B cell (primary cell): ENCODE measurements around the gene ZNF705A. TPM values are rescaled to one million over a fixed set of nuclear protein-coding genes. Genes with fewer than 3 reads are reported as not detected.

ENCODE experiments used
- polyA plus RNA-seq: library from polyadenylated mRNA; depleted of rRNA; stranded (reverse); fragments of >200 nt; gene quantifications from 2 replicates; pipeline ENCODE4 v1.2.3, GENCODE V29; 2012
- total RNA-seq, 2 donors: library from RNA; stranded (reverse); fragments of 120-200 nt in 1 of 2; gene quantifications; 1 replicate in 1 of 2; 2 replicates in 1 of 2; pipeline versions ENCODE4 v1.2.3 to v1.2.4, GENCODE V29; 2013 to 2022

The ZNF705A gene
- total and polyA plus RNA-seq, 2 donors (not counting 1 experiment from before 2014, with no cell fraction given) = not detected

Other genes with a start within 250 kb of the ZNF705A start
- 209 and 215 TPM in 2 replicates for gene SLC2A3, start 220.8 kb upstream of the ZNF705A start, total RNA-seq
- gene SLC2A3, start 220.8 kb upstream of the ZNF705A start, polyA plus RNA-seq = 284 and 440 TPM in 2 replicates
- 19.4 and 22.0 TPM in 2 replicates for gene FOXJ2, start 124.3 kb upstream of the ZNF705A start, total RNA-seq
- 7.3 and 9.5 TPM in 2 replicates for gene FOXJ2, start 124.3 kb upstream of the ZNF705A start, polyA plus RNA-seq
- 0.15 and 0.64 TPM in 2 replicates for gene C3AR1, start 90.7 kb upstream of the ZNF705A start, total RNA-seq
- gene C3AR1, start 90.7 kb upstream of the ZNF705A start, polyA plus RNA-seq = 0.06 and 0.13 TPM in 2 replicates
- 41.5 and 45.0 TPM in 2 replicates for gene NECAP1, start 74.7 kb upstream of the ZNF705A start, total RNA-seq
- gene NECAP1, start 74.7 kb upstream of the ZNF705A start, polyA plus RNA-seq = 30.4 and 63.5 TPM in 2 replicates
- 1.6 and 3.2 TPM in 2 replicates for gene CLEC4A, start 33.4 kb upstream of the ZNF705A start, total RNA-seq
- gene CLEC4A, start 33.4 kb upstream of the ZNF705A start, polyA plus RNA-seq = 6.1 and 19.0 TPM in 2 replicates
- gene FAM90A1, start 70.6 kb downstream of the ZNF705A start, total RNA-seq = 0.17 and 0.34 TPM in 2 replicates
- gene FAM90A1, start 70.6 kb downstream of the ZNF705A start, polyA plus RNA-seq = 0.25 and 0.27 TPM in 2 replicates